ENCODE results near the gene SLC7A5.

The SLC7A5 gene

DNA sequence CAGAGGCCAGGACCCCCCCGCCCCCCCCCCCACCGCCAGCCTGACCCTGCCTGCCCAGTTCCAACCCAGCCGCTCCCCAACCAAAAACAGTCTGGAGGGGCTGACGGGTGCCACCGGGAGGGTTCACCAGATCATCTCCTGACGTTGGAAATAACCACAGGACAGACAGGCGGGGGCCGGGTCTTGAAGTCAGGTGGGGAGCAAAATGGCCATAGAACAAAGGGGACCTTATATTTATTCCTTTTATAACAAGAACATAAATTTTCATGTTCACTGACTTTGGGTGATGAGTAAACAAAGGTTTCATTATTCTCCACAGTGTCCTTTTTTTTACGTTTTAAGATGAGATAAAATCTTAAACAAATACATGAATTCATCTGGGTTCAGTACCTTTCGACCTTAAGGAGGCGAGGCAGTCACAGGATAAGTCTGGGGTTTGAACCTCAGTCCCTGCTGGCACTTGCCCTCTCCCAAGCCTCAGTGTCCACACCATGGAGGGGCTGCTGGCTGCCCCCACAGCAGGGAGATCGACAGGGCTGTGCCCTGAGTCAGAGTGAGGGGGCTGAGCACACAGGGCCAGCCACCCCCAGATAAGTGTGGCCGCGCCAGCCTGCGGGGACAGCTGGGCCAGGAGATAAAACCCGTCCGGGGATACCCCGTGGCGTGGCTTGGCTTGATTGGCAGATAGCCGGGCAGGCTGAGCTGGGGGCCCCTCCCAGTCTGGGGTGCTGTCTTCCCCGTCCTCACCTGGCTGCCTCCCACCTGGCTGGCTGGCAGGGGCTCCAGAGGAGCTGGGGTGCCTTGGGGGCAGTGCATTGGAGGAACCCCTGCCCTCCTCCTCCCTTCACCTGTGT, 15.0 kb downstream of the SLC7A5 start:
- H3K27me3 ChIP-seq (replicated peaks; ENCODE audit: control insufficient read depth, insufficient read depth, low read length) = no peaks in the 10 kb centered on the region
- no peak for DNase-seq (ENCODE audit: extremely low read depth, insufficient read length)
- H3K36me3 ChIP-seq (ENCODE audit: control insufficient read depth, insufficient read depth, low read length) = peaks cover 30% of the 10 kb centered on the region
- H3K4me3 ChIP-seq (replicated peaks; ENCODE audit: low read depth, low read length) = no peak overlapping the region
- TF ChIP-seq, protein P1, sequence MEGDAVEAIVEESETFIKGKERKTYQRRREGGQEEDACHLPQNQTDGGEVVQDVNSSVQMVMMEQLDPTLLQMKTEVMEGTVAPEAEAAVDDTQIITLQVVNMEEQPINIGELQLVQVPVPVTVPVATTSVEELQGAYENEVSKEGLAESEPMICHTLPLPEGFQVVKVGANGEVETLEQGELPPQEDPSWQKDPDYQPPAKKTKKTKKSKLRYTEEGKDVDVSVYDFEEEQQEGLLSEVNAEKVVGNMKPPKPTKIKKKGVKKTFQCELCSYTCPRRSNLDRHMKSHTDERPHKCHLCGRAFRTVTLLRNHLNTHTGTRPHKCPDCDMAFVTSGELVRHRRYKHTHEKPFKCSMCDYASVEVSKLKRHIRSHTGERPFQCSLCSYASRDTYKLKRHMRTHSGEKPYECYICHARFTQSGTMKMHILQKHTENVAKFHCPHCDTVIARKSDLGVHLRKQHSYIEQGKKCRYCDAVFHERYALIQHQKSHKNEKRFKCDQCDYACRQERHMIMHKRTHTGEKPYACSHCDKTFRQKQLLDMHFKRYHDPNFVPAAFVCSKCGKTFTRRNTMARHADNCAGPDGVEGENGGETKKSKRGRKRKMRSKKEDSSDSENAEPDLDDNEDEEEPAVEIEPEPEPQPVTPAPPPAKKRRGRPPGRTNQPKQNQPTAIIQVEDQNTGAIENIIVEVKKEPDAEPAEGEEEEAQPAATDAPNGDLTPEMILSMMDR (IDR thresholded peaks at IDR 0.05; ENCODE audit: insufficient read depth, low read length, poor library complexity, severe bottlenecking) = no peak

DNA sequence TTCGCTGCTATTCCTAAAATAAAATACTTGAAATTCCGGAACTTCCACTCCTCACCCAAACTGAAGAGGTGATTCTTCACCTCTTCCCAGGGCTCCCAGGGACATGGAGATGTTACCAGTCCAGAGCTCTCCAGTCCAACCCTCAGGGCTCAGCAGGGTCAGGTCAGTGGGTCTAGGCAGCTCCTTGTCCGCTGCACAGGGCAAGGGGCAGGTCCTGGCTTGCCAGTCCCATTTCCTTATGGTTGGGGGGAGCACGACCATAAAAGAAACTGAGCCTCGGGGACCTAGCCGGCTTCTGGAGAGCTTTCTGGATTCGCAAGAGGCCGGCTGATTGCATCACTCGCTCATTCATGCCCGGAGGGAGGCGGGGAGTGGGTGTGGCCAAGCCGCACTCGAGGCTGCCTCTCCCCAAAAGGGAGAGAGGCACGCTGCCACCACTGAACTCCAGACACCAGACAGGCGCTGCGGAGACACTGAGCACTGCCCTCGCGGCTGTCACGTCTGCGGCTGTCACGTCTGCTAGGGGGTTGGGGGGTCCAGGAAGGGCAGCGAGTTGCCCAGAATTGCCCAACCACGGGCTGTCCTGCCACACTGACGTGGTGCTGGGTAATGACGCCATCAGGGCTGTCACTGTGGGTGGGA, 15.8 kb downstream of the SLC7A5 start:
- peak; percentile 84 for DNase-seq (ENCODE audit: extremely low read depth, insufficient read length)
- Histone ChIP-seq H3K4me3 (replicated peaks; ENCODE audit: low read depth, low read length) (peak overlapping the region; percentile 35), H3K36me3 (ENCODE audit: control insufficient read depth, insufficient read depth, low read length) (peaks cover 34% of the 10 kb centered on the region), H3K27me3 (replicated peaks; ENCODE audit: control insufficient read depth, insufficient read depth, low read length) (no peaks in the 10 kb centered on the region)
- TF ChIP-seq, protein P1 (IDR thresholded peaks at IDR 0.05; ENCODE audit: insufficient read depth, low read length, poor library complexity, severe bottlenecking) = no peak

DNA sequence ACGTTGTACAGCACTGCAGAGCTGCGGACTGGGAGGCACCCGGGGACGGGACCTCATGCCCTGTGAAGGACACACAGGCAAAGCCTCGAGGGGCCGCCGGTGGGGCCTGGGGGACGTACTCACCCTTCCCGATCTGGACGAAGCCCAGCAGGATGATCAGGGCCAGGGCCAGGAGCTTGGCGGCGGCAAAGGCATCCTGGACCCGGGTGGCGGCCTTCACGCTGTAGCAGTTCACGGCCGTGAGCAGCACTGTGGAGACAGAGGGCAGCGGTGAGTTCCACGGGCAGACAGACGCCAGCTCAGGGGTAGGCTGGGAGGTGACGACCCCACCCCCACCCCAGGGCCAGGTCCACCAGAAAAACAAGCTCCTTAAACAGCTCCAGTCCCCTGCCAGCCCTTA, 17.7 kb downstream of the SLC7A5 start:
- no peak for DNase-seq (ENCODE audit: extremely low read depth, insufficient read length)
- TF ChIP-seq, protein P1 (IDR thresholded peaks at IDR 0.05; ENCODE audit: insufficient read depth, low read length, poor library complexity, severe bottlenecking) = peak; percentile 5
- H3K27me3 ChIP-seq (replicated peaks; ENCODE audit: control insufficient read depth, insufficient read depth, low read length) = no peaks in the 10 kb centered on the region
- no peak overlapping the region for H3K4me3 ChIP-seq (replicated peaks; ENCODE audit: low read depth, low read length)
- H3K36me3 ChIP-seq (ENCODE audit: control insufficient read depth, insufficient read depth, low read length) = peaks cover 48% of the 10 kb centered on the region

DNA sequence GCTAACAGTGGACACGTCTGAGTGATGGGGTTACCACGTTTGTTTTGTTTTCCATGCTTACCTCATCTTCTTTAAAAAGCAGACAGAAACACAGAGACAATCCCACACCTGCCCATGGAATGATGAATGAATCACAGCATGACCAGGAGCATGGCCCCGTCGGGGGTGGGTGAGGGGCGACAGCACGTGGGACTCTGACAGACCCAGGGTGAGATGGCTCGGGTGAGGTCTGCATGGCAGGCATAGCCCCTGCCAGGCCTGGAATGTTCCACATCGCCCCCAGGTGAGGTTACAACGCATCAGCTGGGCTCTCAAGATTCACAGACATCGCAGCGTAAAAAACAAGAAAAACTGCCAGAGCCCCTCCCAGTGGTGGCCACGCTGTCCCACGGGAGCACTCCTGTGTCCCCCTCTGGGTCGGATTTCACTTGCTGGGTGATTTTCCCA, 18.1 kb downstream of the SLC7A5 start:
- H3K4me3 ChIP-seq (replicated peaks; ENCODE audit: low read depth, low read length) = no peak overlapping the region
- TF ChIP-seq, protein P1 (IDR thresholded peaks at IDR 0.05; ENCODE audit: insufficient read depth, low read length, poor library complexity, severe bottlenecking) = no peak
- no peak for DNase-seq (ENCODE audit: extremely low read depth, insufficient read length)
- peaks cover 49% of the 10 kb centered on the region for H3K36me3 ChIP-seq (ENCODE audit: control insufficient read depth, insufficient read depth, low read length)
- H3K27me3 ChIP-seq (replicated peaks; ENCODE audit: control insufficient read depth, insufficient read depth, low read length) = no peaks in the 10 kb centered on the region

DNA sequence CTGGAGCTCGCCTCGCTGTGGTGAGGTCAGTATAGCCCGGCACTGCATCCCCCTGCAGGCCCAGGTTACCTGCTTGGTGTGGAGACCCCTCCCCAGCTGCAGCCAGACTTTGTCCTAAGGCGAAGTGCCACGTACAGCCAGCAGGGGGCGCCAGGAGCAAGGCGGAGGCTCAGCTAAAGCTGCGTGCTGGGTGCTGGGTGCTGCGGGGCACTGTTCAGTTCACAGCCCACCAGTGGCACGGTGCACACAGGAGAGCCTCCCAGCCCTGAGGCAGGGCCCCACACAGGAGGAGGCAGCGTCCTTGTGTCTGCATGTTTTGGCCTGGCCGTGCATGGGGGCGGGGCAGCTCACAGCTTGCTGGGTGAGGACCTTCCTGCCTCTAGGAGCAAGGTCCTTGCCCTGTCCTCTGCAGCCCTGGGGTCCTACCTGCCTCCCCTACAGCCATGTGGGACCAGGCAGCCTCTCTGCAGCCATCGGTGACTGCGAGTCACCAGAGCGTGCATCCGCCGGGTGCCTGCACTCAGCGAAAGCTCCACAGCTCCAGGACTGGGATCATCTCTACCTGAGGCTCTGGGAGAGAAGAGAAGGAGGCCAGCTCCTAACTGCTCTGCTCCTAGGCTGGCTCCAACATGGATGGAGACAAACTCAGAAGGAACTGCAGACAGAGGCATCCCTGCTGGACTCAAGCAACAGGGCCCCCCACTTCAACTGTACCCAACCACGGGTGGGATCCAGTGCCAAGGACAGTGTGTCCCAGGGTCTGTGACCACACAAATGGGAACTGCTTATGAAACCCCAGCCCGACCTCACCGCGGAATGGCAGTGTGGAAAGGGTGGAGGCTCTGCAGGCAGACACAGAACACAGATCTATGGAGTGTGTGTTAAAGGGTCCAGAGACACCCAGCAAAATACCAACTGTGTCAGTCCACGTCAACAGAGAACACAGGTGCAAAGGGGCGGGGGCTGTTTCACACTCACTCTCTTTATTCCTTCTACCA, 19.0 kb downstream of the SLC7A5 start:
- TF ChIP-seq, protein P1 (IDR thresholded peaks at IDR 0.05; ENCODE audit: insufficient read depth, low read length, poor library complexity, severe bottlenecking) = peak; percentile 98
- peak; percentile 64 for DNase-seq (ENCODE audit: extremely low read depth, insufficient read length)
- no peak overlapping the region for H3K4me3 ChIP-seq (replicated peaks; ENCODE audit: low read depth, low read length)
- H3K27me3 ChIP-seq (replicated peaks; ENCODE audit: control insufficient read depth, insufficient read depth, low read length) = no peaks in the 10 kb centered on the region
- peaks cover 52% of the 10 kb centered on the region for H3K36me3 ChIP-seq (ENCODE audit: control insufficient read depth, insufficient read depth, low read length)
